ENCODE data around the gene PDYN. TPM values are rescaled to one million over a fixed set of nuclear protein-coding genes. Genes with fewer than 3 reads are reported as not detected.

The PDYN gene
- total RNA-seq, 1 donor from 2014 or later = not detected

GRCh38 chr20:1938464-1939269 lies 55.2 kb downstream of the PDYN start:
- H3K4me1 Mint-ChIP-seq (ENCODE audit: low read depth) = peaks cover 17% of the 10 kb centered on the region
- no peak overlapping the region for H3K4me3 Mint-ChIP-seq (ENCODE audit: unreplicated experiment)
- H3K9me3 Mint-ChIP-seq (ENCODE audit: low read depth) = no peaks in the 10 kb centered on the region
- peaks cover 5% of the 10 kb centered on the region for H3K36me3 Mint-ChIP-seq (ENCODE audit: low read depth)
- DNase-seq (ENCODE audit: low spot score) = no peak
- peaks cover 8% of the 10 kb centered on the region for H3K27me3 Mint-ChIP-seq (ENCODE audit: low read depth)
- TF ChIP-seq CTCF (IDR thresholded peaks at IDR 0.05) = no peak
- H3K27ac Mint-ChIP-seq (ENCODE audit: unreplicated experiment) = no peak overlapping the region

- TF ChIP-seq CTCF (IDR thresholded peaks at IDR 0.05) = no peak
- H3K4me1 Mint-ChIP-seq (ENCODE audit: low read depth) = peaks cover 24% of the 10 kb centered on the region
- H3K27me3 Mint-ChIP-seq (ENCODE audit: low read depth) = no peaks in the 10 kb centered on the region
- H3K36me3 Mint-ChIP-seq (ENCODE audit: low read depth) = peaks cover 5% of the 10 kb centered on the region
- H3K4me3 Mint-ChIP-seq (ENCODE audit: unreplicated experiment) = no peak overlapping the region
- DNase-seq (ENCODE audit: low spot score) = no peak
- no peak overlapping the region for H3K27ac Mint-ChIP-seq (ENCODE audit: unreplicated experiment)
- no peaks in the 10 kb centered on the region for H3K9me3 Mint-ChIP-seq (ENCODE audit: low read depth)
Observed at GRCh38 chr20:1937316-1937976, 56.4 kb downstream of the PDYN start.

GRCh38 chr20:1935696-1936366 lies 58.0 kb downstream of the PDYN start:
- Mint-ChIP-seq H3K4me3 (ENCODE audit: unreplicated experiment) (no peak overlapping the region), H3K36me3 (ENCODE audit: low read depth) (peaks cover 7% of the 10 kb centered on the region), H3K27me3 (ENCODE audit: low read depth) (no peaks in the 10 kb centered on the region), H3K27ac (ENCODE audit: unreplicated experiment) (no peak overlapping the region), H3K9me3 (ENCODE audit: low read depth) (no peaks in the 10 kb centered on the region), H3K4me1 (ENCODE audit: low read depth) (peaks cover 21% of the 10 kb centered on the region)
- no peak for DNase-seq (ENCODE audit: low spot score)
- TF ChIP-seq CTCF (IDR thresholded peaks at IDR 0.05) = no peak

- DNase-seq (ENCODE audit: low spot score) = no peak
- no peaks in the 10 kb centered on the region for H3K27me3 Mint-ChIP-seq (ENCODE audit: low read depth)
- H3K9me3 Mint-ChIP-seq (ENCODE audit: low read depth) = no peaks in the 10 kb centered on the region
- peaks cover 7% of the 10 kb centered on the region for H3K36me3 Mint-ChIP-seq (ENCODE audit: low read depth)
- peak overlapping the region; percentile 62 for H3K27ac Mint-ChIP-seq (ENCODE audit: unreplicated experiment)
- H3K4me3 Mint-ChIP-seq (ENCODE audit: unreplicated experiment) = no peak overlapping the region
- H3K4me1 Mint-ChIP-seq (ENCODE audit: low read depth) = peaks cover 21% of the 10 kb centered on the region
- TF ChIP-seq CTCF (IDR thresholded peaks at IDR 0.05) = no peak
Observed at GRCh38 chr20:1934721-1935573, 58.9 kb downstream of the PDYN start.

All from chondrocyte (in vitro differentiated cells).